Tibial nerve (tissue), 4 donors: Measurements from ENCODE around the gene ULBP2. TPM values are rescaled to one million over a fixed set of nuclear protein-coding genes. Genes with fewer than 3 reads are reported as not detected.
A peak's percentile ranks its signal among the peaks of the same experiment; 100 is the strongest.

ENCODE experiments used
- DNase-seq, 2 donors: peaks; one replicate each; pipeline ENCODE4 v3.0.0-alpha.2; 2019; ENCODE audit warnings: low spot score in 2 of 2
- H3K27ac ChIP-seq, 4 donors: fragments of 200-600 bp; sonication (generic) in 3 of 4; one replicate each; pipeline ENCODE4 v1.5.1; 2017 to 2019; ENCODE audit warnings: mild to moderate bottlenecking in 1 of 4
- H3K27me3 ChIP-seq, 2 donors: fragments of 200-600 bp; sonication (generic) in 1 of 2; one replicate each; pipeline versions ENCODE4 v1.5.1 to v1.6.0; 2017 to 2019
- H3K36me3 ChIP-seq, 3 donors: fragments of 200-600 bp; sonication (generic); one replicate each; pipeline ENCODE4 v1.5.1; 2018 to 2019
- H3K4me1 ChIP-seq, 4 donors: fragments of 200-600 bp; sonication (generic) in 3 of 4; one replicate each; pipeline ENCODE4 v1.5.1; 2017 to 2019
- H3K4me3 ChIP-seq, 4 donors: fragments of 200-600 bp; sonication (generic) in 3 of 4; one replicate each; pipeline ENCODE4 v1.5.1; 2017 to 2019; ENCODE audit warnings: mild to moderate bottlenecking in 1 of 4, moderate library complexity in 1 of 4
- H3K9me3 ChIP-seq, 4 donors: fragments of 200-600 bp; sonication (generic) in 3 of 4; one replicate each; pipeline ENCODE4 v1.5.1; 2017 to 2019
- CTCF ChIP-seq, 5 experiments: fragments of 200-600 bp in 3 of 5; fragments of 450-650 bp in 2 of 5; sonication (generic) in 3 of 5; IDR thresholded peaks; one replicate each; pipeline ENCODE4 v1.5.1; 2016 to 2019; ENCODE audit warnings: antibody characterized with exemption in 5 of 5, mild to moderate bottlenecking in 3 of 5, moderate library complexity in 2 of 5
- EP300 ChIP-seq, 2 donors: sonication (generic); formaldehyde crosslinking; IDR thresholded peaks; one replicate each; pipeline ENCODE4 v1.6.1; 2017; ENCODE audit warnings: antibody characterized with exemption in 2 of 2, mild to moderate bottlenecking in 1 of 2
- POLR2A ChIP-seq, 2 donors: fragments of 450-650 bp; IDR thresholded peaks; one replicate each; pipeline ENCODE4 v1.6.1; 2017; ENCODE audit warnings: antibody characterized with exemption in 2 of 2, mild to moderate bottlenecking in 2 of 2, moderate library complexity in 2 of 2
- WGBS, 2 donors: methylation state at CpG; one replicate each; pipeline ENCODE4 v1.1.5; 2018; 5-methylcytosine and 5-hydroxymethylcytosine counted together
- total RNA-seq, 4 donors: library from RNA; depleted of rRNA; stranded (reverse); fragments of >200 nt; gene quantifications; one replicate each; pipeline ENCODE4 v1.1.0, GENCODE V29; 2016

Gene ULBP2
- total RNA-seq, 4 donors from 2014 or later = 0.22 TPM; not detected in 3

- Histone ChIP-seq H3K27ac (no peak overlapping the region), H3K27me3 (peaks cover 6 to 93% of the 10 kb centered on the region in 2 donors), H3K9me3 (no peaks in the 10 kb centered on the region), H3K36me3 (no peaks in the 10 kb centered on the region), H3K4me3 (no peak overlapping the region), H3K4me1 (peaks cover 0 to under 1% (median 0%) of the 10 kb centered on the region in 4 donors)
- 59 to 68% methylated on average over 5 of the region's 5 CpGs for WGBS, 2 donors
- no peak for TF ChIP-seq CTCF (IDR thresholded peaks at IDR 0.05)
- no peak for TF ChIP-seq POLR2A (IDR thresholded peaks at IDR 0.05)
- TF ChIP-seq EP300 (IDR thresholded peaks at IDR 0.05) = no peak
- no peak for DNase-seq
These were observed 8.8 kb upstream of the ULBP2 start for GRCh38 chr6:149933036-149933435.

GRCh38 chr6:149933461-149933860 is 8.4 kb upstream of the ULBP2 start:
- Histone ChIP-seq H3K27me3 (peaks cover 6 to 96% of the 10 kb centered on the region in 2 donors), H3K4me1 (peaks cover 0 to 4% (median 4%) of the 10 kb centered on the region in 4 donors), H3K36me3 (no peaks in the 10 kb centered on the region), H3K27ac (no peak overlapping the region), H3K4me3 (no peak overlapping the region), H3K9me3 (no peaks in the 10 kb centered on the region)
- 35 to 47% methylated on average over 3 of the region's 3 CpGs for WGBS, 2 donors
- TF ChIP-seq CTCF (IDR thresholded peaks at IDR 0.05) (no peak), EP300 (IDR thresholded peaks at IDR 0.05) (no peak), POLR2A (IDR thresholded peaks at IDR 0.05) (no peak)
- no peak for DNase-seq

- Histone ChIP-seq H3K9me3 (no peaks in the 10 kb centered on the region), H3K27ac (no peak overlapping the region), H3K4me3 (no peak overlapping the region), H3K27me3 (peaks cover 6 to 96% of the 10 kb centered on the region in 2 donors), H3K4me1 (peaks cover 0 to 13% (median 10%) of the 10 kb centered on the region in 4 donors), H3K36me3 (no peaks in the 10 kb centered on the region)
- DNase-seq = peak; percentile 54 to 87
- WGBS, 2 donors = 41 to 44% methylated on average over 11 of the region's 11 CpGs
- TF ChIP-seq EP300 (IDR thresholded peaks at IDR 0.05) (no peak), CTCF (IDR thresholded peaks at IDR 0.05) (peak; percentile 73 to 82 (median 80))
These were observed 7.3 kb upstream of the ULBP2 start for GRCh38 chr6:149934249-149935156.

GRCh38 chr6:149935246-149935645 is 6.6 kb upstream of the ULBP2 start:
- peaks cover 6 to 96% of the 10 kb centered on the region in 2 donors for H3K27me3 ChIP-seq
- no peak overlapping the region for H3K27ac ChIP-seq
- no peaks in the 10 kb centered on the region for H3K36me3 ChIP-seq
- TF ChIP-seq EP300 (IDR thresholded peaks at IDR 0.05) = no peak
- no peak for TF ChIP-seq POLR2A (IDR thresholded peaks at IDR 0.05)
- no peak for TF ChIP-seq CTCF (IDR thresholded peaks at IDR 0.05)
- DNase-seq = no peak
- H3K4me1 ChIP-seq = peaks cover 0 to 13% (median 10%) of the 10 kb centered on the region in 4 donors
- WGBS, 2 donors = 58 to 62% methylated on average over 4 of the region's 4 CpGs
- H3K9me3 ChIP-seq = no peaks in the 10 kb centered on the region
- no peak overlapping the region for H3K4me3 ChIP-seq

- Histone ChIP-seq H3K27me3 (peaks cover 6 to 96% of the 10 kb centered on the region in 2 donors), H3K4me3 (no peak overlapping the region), H3K4me1 (peaks cover 0 to 14% (median 10%) of the 10 kb centered on the region in 4 donors), H3K9me3 (no peaks in the 10 kb centered on the region), H3K36me3 (no peaks in the 10 kb centered on the region), H3K27ac (no peak overlapping the region)
- TF ChIP-seq EP300 (IDR thresholded peaks at IDR 0.05) = no peak
- no peak for TF ChIP-seq POLR2A (IDR thresholded peaks at IDR 0.05)
- TF ChIP-seq CTCF (IDR thresholded peaks at IDR 0.05) = no peak
- no peak for DNase-seq
- WGBS, 2 donors = 51 to 64% methylated on average over 2 of the region's 2 CpGs
These were observed 6.1 kb upstream of the ULBP2 start for GRCh38 chr6:149935668-149936067.
